Measurements from ENCODE around the gene RCOR2.

Gene RCOR2

DNA sequence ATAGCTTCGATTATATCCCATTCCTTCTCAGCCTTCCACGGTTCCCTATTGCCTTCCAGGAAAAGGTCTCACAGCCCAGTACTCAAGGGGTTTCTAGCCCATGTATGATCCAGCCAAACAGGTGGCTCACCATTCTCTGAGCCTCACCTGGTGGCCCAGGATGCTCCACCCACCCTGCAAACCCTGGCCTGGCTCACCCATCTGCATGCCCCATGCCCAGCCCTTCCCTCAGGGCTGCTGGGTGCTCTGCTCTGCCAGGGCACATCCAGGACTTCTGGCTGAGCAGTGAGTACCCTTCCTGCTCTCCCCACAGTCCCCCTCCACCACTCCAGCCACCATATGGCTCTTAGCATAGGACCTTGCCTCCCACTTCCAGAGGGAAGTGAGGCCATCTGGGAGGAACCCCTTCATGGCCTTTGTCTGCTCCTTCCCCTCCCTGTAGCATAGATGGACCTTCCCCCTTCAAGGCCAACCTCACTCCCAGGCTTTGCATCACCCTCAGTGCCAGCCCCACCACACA, 5.8 kb upstream of the RCOR2 start:
- no peak for DNase-seq

DNA sequence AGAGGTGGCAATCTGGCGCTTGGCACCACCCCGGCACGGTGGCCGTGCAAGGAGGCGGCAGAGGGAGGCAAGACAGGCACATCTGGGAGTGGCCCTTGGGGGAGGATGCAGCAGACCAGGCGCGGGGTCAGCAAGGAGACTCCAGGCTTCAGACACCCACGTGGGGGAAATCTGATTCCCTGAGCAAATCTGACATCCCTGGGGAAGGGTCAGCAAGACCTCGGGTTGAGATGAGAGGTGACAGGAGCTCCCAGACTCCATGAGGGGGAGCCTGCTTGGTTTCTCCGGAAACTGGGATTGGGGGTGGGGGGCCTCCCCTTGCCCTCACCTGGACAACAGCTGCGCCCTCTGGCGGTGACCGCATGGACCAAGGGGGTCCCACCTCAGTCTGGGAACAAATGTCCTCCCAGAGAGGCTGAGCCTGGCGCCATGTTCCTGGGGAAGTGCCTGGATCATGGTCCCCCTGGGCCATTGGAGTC, 4.0 kb upstream of the RCOR2 start:
- DNase-seq: no peak

- DNase-seq: no peak
Measured at GRCh38 chr11:63920126-63920938, 3.4 kb upstream of the RCOR2 start.

GRCh38 chr11:63919267-63920125, 2.5 kb upstream of the RCOR2 start:
- DNase-seq: no peak

DNA sequence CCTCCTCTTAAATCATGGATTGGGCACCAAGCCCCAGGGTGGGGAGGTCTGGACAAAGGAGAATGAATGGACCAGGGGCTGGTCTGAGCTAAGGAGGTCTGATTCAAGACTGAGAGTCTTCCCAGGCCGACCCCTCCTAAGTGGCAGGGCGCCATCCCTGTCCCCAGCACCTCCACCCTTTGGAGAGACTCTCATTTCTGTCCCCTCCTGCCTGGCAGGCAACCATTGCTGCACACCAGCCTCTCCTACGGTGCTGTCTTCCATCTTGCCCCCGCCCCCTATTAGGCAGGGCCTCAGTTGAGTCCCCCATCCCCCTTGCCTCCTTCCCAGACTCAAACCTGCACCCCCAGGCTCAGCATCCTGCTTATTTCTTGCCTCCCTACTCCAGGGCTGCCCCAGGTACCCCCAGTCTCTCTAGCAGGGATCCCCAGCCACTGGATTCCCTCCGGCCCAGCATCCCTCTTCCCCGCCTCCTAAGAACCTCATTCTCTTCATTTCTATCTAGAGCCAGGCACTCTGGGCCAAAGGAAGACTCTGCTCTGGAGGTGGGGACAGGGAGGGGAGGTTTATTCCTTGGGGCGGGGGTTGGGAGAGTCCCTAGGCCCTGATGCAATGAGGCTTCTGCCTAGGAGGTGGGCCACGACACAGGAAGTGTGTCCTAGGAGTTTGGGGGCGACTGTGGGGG, 1.7 kb upstream of the RCOR2 start:
- no peak for DNase-seq

- DNase-seq: peak; percentile 29
Measured at GRCh38 chr11:63917692-63918506, 935 bp upstream of the RCOR2 start.

DNA sequence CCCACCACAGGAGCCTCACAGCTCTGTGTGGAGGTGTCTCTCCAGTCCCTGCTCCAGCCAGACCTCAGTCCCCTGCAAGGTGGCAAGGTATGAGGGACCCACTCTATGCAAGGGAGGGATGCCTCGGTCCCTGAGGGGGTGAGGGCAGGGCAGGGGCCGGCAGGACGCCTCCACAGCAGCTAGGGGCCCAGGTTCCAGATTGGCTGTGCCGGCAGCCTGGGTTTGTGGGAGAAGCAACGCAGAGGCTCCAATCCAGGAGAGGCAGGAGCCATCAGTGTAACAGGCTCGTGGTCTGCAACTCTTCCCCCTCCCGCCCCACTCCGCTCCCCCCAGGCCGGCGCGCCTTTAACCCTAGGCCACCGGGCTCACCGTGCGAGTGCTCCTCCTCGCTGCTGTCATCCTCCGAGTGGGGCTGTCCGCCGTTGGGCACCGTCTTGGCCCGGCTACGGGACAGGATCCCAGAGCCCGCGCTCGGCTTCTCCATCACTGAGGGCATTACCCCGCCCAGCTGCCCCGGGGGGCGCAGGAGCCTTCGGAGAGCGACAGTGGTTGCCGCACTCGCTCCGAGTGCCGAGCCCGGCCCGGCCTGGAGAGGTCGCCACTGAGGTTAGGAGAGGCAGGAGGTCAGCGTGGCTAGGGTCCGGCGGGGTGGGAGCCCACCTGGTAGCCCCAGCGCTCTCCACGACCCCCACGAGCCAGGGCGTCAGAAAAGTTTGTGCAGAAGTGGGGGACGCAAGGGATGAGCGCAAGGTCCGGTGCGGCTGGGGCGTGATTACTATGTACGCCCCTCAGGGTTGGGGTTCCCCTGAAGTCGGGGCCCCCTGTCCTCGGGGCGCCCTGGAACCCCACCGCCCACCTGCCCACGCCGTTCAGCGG, 765 bp downstream of the RCOR2 start:
- no peak for DNase-seq

DNA sequence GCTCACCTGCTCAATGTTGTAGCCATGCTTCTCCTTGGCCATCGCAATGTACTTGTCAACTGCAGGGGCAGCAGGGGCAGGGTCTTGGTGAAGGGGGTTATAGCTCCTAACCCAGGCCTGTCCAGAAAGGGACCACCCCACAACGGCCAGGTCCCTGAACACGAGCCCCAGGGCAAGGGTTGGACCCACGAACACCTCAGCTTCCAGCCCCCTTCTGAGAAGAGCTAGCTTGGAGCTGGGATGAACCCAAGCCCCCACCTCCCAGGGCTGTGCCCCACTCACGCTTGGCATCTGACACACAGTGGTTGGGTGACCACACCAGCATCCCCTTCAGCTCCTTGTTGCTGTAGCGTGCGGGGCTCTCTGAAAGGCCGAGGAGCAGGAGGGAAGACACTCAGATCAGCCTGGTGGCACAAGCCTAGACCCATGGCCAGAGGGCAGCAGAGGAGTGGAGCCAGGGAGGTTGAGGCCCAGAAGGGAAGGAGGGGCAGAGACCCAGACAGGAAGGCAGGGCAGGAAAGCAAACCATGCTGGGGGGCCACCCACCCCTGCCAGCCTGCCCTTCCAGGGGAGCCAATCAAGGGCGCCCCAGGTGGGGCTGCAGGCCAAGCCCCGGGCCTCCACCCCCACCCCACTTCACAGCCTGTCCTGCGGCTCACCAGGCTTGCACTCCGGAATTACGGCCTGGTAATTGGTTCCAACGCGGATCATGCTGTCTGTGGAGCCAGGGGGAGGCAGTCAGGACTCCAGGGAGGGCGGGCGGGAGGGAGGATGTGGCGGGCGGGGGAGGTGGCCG, 1.9 kb downstream of the RCOR2 start:
- no peak for DNase-seq

- no peak for DNase-seq
Measured at GRCh38 chr11:63913866-63914830, 2.8 kb downstream of the RCOR2 start.

GRCh38 chr11:63912678-63913077, 4.3 kb downstream of the RCOR2 start:
- DNase-seq: no peak

DNA sequence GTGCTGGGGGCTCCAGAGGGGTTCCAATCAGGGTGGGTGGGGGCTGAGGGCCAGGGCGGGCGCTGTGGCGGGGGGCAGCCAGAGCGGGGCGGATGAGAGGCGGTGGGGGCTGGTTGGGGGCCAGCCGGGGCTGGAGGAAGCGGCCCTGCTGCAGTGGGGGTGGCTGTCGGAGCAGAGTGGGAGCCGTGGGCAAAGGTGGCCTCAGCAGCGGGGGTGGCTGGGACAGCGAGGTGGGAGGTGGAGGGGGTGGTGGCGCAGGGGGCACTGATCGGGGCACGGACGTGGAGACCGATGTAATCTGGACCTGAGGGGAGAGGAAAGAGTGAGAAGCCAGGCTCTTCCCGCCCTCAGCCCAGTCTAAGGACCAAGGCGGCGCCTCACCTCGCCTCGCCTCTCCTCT, 5.1 kb downstream of the RCOR2 start:
- no peak for DNase-seq

DNA sequence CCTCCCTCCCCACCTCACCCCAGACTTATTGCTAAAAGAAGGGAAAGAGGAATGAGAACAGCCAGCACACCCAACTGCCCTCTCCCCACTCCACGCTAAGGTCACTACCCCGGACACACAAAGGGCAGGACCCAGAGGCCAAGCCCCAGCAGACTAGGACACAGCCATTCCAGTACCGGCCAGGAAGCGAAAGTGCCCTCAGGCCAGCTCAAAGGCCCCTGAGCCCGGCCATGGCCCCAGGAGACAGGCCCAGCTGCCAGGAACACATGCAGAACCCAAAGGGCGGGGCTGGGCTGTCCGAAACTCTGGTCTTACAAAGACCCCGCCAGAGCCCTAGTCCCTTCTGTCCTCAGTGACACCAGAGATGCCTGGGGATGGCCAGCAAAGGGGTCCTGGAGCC, 5.5 kb downstream of the RCOR2 start:
- no peak for DNase-seq

GRCh38 chr11:63910675-63911074, 6.3 kb downstream of the RCOR2 start:
- DNase-seq: no peak

DNA sequence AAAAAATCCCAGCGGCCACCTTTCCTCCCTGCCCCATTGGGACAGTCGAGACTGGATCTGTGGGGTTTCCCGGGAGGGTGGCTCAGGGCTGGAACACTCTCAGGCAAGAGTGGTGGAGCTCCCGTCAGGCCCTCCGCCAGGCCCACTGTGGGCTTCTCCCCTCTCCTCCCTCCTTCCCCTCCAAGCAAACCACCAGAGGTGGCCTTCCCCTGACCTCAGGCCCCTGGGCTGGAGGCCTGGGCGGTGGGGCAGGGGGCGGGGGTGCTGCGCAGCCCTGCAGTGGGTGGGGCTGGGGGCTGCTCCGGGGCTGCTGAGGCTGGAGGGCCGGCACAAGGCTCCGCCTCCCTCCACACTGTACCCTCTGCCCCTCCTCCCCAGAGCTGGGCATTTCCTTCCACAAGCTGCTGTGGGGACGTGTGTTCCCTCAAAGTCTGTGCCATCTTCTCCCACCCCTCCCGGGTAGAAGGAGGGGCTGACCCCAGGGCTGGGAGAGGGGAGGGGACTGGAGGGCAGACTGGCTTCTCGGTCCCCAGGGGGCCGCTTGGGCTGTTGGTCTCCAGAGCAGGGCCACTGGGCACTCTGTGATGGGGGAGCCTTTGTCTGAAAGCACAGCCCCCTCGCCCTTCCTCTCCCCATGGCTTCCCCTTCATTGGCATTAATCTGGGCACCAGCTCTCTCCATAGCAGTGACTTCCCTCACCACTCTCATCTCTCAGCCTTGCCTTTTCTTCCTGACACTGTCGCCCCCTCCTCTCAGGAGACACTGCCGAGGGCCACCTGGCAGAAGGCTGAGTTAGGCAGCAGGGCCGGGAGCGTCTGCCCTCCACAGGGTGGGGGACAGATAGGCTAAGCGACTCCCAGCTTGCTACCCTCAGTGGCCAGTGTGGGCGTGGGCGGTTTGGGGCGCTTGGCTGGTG, 7.1 kb downstream of the RCOR2 start:
- DNase-seq: no peak

DNA sequence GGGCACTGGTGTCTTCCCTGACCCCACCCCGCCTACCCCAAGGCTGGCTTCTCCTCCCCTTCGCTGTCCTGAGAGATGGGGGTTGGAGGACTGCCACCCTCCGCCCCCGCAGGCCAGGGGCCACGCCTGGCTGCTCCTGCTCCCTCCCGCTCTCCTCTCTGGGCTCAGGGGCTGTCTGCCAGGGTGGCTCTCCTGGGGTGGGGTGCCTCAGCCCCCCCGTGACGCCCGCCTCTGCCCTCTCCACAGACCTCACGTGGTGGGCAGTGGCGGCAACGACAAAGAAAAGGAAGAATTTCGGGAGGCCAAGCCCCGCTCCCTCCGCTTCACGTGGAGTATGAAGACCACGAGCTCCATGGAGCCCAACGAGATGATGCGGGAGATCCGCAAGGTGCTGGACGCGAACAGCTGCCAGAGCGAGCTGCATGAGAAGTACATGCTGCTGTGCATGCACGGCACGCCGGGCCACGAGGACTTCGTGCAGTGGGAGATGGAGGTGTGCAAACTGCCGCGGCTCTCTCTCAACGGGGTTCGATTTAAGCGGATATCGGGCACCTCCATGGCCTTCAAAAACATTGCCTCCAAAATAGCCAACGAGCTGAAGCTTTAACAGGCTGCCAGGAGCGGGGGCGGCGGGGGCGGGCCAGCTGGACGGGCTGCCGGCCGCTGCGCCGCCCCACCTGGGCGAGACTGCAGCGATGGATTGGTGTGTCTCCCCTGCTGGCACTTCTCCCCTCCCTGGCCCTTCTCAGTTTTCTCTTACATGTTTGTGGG, 8.1 kb downstream of the RCOR2 start:
- no peak for DNase-seq

- no peak for DNase-seq
Measured at GRCh38 chr11:63907808-63908530, 9.0 kb downstream of the RCOR2 start.

Data from NCI-H2029 treated with DMSO at 0.1 percent for 48 hours (cell line).